Lower leg skin (tissue), 3 donors: ENCODE results near the gene ADIPOR1.

Experiments used
- POLR2A ChIP-seq, 2 donors: fragments of 450-650 bp; IDR thresholded peaks; one replicate each; pipeline ENCODE4 v1.6.1; 2016 to 2017; ENCODE audit warnings: antibody characterized with exemption in 2 of 2, mild to moderate bottlenecking in 1 of 2, moderate library complexity in 1 of 2
- TF ChIP-seq, protein P1 (sequence below), 3 donors: fragments of 450-650 bp; IDR thresholded peaks; one replicate each; pipeline ENCODE4 v1.5.1; 2016; ENCODE audit warnings: antibody characterized with exemption in 3 of 3, mild to moderate bottlenecking in 3 of 3, moderate library complexity in 2 of 3

DNA sequence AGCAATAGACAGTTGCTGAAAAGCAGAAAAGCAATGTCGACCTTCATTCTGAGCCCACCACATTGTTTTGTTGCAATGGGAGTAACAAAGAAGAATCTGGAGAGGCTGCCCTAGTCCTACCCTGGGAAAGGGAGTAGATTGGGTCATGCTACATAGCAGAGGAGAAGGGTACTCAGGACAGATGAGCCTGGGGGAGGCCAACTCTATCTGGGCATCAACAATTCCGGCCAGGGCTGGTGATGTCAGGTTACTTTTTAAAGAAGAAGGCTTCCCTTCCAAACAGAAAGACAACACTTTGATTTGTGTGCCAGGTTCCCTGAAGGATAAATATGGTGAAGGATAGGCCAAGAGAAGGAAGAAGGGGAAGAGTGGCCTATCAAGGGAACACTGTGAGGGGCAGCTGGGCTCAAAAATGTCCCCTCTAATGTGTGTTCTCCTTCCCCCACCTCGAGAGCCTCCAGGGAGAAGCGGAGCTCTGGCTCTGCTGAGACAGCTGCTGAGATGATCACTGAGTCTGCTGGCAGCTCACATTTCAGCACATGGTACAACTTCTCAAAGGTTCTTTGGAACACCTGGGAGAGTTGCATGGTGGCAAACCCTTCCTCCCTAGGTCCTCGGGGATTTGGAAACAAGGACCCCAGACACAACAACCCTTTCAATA, 3.2 kb upstream of the ADIPOR1 start:
- TF ChIP-seq, protein P1, sequence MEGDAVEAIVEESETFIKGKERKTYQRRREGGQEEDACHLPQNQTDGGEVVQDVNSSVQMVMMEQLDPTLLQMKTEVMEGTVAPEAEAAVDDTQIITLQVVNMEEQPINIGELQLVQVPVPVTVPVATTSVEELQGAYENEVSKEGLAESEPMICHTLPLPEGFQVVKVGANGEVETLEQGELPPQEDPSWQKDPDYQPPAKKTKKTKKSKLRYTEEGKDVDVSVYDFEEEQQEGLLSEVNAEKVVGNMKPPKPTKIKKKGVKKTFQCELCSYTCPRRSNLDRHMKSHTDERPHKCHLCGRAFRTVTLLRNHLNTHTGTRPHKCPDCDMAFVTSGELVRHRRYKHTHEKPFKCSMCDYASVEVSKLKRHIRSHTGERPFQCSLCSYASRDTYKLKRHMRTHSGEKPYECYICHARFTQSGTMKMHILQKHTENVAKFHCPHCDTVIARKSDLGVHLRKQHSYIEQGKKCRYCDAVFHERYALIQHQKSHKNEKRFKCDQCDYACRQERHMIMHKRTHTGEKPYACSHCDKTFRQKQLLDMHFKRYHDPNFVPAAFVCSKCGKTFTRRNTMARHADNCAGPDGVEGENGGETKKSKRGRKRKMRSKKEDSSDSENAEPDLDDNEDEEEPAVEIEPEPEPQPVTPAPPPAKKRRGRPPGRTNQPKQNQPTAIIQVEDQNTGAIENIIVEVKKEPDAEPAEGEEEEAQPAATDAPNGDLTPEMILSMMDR (IDR thresholded peaks at IDR 0.05): no peak
- no peak for TF ChIP-seq POLR2A (IDR thresholded peaks at IDR 0.05)
